DOHH2 (cell line): ENCODE data around the gene SPCS1.

Experiments
- EZH2phosphoT487 ChIP-seq: fragments of 200-600 bp; sonication (generic); IDR thresholded peaks from 2 replicates; pipeline ENCODE4 v1.6.1; 2017; ENCODE audit warnings: borderline replicate concordance, mild to moderate bottlenecking, antibody characterized with exemption, low read length, moderate library complexity, mixed read lengths
- TF ChIP-seq, protein P1 (sequence below): fragments of 200-600 bp; sonication (generic); IDR thresholded peaks from one replicate; pipeline ENCODE4 v1.5.1; 2014; ENCODE audit warnings: antibody characterized with exemption, mild to moderate bottlenecking, low read depth, low read length; ENCODE audit not compliant: poor library complexity, severe bottlenecking

DNA sequence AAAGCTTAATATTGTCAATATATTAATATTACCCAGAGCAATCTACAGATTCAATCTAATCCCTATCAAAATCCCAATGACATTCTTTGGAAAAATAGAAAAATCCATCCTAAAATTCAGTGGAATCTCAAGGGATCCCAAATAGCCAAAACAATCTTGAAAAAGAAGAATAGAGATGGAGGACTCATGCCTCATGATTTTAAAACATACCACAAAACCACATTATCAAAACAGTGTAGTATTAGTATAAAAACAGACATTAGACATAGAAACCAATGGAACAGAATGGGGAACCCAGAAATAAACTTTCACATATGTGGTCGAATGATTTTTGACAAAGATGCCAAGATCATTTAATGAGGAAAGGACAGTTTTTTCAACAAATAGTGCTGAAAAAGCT lies 50.2 kb downstream of the SPCS1 start:
- TF ChIP-seq, protein P1, sequence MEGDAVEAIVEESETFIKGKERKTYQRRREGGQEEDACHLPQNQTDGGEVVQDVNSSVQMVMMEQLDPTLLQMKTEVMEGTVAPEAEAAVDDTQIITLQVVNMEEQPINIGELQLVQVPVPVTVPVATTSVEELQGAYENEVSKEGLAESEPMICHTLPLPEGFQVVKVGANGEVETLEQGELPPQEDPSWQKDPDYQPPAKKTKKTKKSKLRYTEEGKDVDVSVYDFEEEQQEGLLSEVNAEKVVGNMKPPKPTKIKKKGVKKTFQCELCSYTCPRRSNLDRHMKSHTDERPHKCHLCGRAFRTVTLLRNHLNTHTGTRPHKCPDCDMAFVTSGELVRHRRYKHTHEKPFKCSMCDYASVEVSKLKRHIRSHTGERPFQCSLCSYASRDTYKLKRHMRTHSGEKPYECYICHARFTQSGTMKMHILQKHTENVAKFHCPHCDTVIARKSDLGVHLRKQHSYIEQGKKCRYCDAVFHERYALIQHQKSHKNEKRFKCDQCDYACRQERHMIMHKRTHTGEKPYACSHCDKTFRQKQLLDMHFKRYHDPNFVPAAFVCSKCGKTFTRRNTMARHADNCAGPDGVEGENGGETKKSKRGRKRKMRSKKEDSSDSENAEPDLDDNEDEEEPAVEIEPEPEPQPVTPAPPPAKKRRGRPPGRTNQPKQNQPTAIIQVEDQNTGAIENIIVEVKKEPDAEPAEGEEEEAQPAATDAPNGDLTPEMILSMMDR = no peak
- no peak for TF ChIP-seq EZH2phosphoT487
